Keratinocyte (primary cell): ENCODE measurements around the gene LBP.

Experiments
- EZH2 ChIP-seq: IDR thresholded peaks from one replicate; pipeline ENCODE4 v1.6.1; 2012; ENCODE audit warnings: inconsistent platforms, mild to moderate bottlenecking, low read length, moderate library complexity
- TF ChIP-seq, protein P1 (sequence below), 3 experiments: IDR thresholded peaks in 1 of 3; conservative IDR thresholded peaks in 1 of 3; optimal IDR thresholded peaks in 1 of 3; 2 replicates in 2 of 3; 3 replicates in 1 of 3; pipeline versions ENCODE3 to v1.5.1; 2011; ENCODE audit warnings: low read length in 3 of 3, mild to moderate bottlenecking in 3 of 3, moderate library complexity in 2 of 3, control low read depth in 1 of 3, inconsistent platforms in 1 of 3; ENCODE audit not compliant: insufficient read depth in 2 of 3; ENCODE audit errors: extremely low read depth in 1 of 3

- TF ChIP-seq, protein P1, sequence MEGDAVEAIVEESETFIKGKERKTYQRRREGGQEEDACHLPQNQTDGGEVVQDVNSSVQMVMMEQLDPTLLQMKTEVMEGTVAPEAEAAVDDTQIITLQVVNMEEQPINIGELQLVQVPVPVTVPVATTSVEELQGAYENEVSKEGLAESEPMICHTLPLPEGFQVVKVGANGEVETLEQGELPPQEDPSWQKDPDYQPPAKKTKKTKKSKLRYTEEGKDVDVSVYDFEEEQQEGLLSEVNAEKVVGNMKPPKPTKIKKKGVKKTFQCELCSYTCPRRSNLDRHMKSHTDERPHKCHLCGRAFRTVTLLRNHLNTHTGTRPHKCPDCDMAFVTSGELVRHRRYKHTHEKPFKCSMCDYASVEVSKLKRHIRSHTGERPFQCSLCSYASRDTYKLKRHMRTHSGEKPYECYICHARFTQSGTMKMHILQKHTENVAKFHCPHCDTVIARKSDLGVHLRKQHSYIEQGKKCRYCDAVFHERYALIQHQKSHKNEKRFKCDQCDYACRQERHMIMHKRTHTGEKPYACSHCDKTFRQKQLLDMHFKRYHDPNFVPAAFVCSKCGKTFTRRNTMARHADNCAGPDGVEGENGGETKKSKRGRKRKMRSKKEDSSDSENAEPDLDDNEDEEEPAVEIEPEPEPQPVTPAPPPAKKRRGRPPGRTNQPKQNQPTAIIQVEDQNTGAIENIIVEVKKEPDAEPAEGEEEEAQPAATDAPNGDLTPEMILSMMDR (optimal IDR thresholded peaks at IDR 0.05 in 1 of 3, IDR thresholded peaks at IDR 0.05 in 1 of 3, conservative IDR thresholded peaks at IDR 0.05 in 1 of 3; ENCODE audit: extremely low read depth in 1 of 3, insufficient read depth in 2 of 3, low read length in 3 of 3) = no peak
- TF ChIP-seq EZH2 = no peak
These were observed 9.1 kb downstream of the LBP start for GRCh38 chr20:38355161-38356012.
